Right forelimb (tissue), 1 donor: ENCODE measurements around the gene KIAA0753.

ENCODE experiments used
- DNase-seq: peaks from one replicate; pipeline ENCODE4 v3.0.0-alpha.2; 2018

KIAA0753 gene

DNA sequence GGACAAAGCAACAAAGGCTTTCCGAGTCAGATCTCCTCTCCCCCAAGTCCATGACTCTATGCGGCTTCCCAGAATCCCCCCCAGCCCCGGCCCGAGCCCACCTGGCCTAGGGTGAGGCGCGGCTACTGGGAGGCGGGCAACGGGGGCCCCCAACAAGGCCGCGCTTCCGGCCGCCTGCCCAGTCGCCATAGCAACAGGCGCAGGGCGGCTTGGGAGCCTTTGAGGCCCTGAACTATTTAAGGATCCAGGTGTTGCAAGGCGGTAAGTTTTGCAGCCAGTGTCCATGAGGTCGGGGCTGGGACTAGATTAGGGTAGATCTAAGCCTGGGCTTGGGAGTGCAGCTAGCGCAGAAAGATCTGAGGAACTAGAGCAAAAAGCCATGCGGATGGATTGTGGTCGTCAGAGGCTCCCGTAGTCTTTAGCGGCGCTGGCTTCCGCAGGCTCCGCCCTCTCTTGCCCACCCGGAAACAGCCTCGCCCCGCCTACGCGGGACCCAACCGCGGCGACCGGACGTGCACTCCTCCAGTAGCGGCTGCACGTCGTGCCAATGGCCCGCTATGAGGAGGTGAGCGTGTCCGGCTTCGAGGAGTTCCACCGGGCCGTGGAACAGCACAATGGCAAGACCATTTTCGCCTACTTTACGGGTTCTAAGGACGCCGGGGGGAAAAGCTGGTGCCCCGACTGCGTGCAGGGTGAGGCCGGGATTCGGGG, at the start of gene KIAA0753, which contains the start of gene TXNDC17:
Gene KIAA0753, minus strand, starts transcription at position 176 of the 711 bp plus-strand sequence. CDS start 5,608 bp downstream, outside the sequence.
Gene TXNDC17, plus strand, starts transcription at position 525 of the 711 bp plus-strand sequence. Its CDS starts 23 bp downstream, at position 548.
- peak; percentile 94 for DNase-seq

DNA sequence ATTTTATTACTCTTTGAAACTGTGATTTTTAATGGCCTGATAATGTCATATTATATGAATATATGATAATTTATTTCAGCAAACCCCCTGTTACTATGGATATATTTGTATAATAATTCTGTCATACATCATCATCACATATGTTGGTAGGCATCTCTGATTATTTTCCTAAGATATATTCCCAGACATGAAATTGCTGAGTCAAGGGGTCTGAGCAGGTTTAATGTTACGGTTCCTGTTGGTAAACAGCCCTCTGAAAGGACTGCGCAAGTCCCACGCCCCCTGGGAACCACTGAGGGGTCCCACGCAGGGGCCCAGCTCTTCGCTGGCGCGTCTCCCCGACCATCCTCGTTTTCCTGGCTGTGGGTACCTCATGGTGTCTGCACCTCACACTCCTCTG, 48.4 kb upstream of the KIAA0753 start:
- DNase-seq: no peak

DNA sequence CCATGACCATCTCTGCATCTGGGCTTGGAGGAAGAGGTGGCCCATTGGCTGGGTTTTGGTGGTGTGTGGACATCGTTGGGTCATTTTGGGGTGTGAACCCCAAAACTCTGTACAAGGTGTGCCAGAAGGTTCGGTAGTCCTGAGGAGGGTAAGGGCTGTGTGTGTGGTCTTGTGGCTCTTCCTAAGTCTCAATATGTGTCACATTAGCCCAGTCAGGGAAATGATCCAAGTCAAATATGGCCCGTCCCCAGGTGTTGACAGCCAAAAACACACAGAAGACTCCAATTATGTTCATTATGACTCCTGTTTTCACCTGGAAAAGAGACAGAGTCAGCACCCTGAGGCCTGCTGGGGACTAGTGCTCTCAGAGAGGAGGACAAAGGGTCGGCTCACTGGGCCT, 45.5 kb upstream of the KIAA0753 start:
- DNase-seq: no peak

DNA sequence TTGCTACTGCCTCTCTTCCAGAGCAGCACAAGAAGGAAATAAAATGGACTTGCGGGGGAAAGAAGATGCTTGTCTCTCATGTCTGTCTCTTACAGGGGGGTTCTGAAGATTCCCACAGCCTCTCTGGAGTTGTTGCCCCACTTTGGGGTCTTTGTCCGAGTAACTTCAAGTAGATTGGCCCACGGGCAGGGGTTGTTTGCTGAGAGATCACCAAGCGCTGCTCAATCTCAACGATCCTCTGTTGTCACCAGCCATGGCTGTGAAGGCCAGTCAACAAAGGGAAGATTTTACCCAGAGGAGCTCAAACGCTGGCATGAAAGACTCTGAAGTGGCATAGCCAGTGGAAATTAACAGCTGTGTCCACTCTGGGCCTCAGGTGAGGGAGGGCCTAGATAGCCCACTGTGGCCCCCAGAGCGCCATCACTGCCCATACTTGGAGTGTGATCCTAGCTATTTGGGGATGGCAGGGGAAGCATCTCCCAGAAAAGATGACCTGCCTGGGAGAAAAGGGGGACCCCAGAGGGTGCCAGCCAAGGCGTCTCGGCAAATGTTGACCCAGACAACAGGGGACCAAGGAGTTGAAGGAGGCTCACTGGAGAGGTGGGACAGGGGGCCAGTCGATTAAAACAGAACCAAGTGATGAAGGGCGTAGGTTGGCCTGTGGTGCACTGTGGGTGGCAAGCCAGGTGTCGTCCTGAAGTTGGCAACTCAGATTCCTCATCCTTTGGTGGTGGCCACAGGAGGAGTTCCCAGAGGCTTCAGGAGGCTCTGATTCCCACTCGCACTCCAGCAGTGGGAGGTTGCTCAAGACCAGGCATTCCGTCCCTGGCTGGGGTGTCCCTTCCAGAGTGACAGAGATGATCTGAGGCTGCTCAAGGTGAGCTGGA, 44.6 kb upstream of the KIAA0753 start:
- no peak for DNase-seq

DNA sequence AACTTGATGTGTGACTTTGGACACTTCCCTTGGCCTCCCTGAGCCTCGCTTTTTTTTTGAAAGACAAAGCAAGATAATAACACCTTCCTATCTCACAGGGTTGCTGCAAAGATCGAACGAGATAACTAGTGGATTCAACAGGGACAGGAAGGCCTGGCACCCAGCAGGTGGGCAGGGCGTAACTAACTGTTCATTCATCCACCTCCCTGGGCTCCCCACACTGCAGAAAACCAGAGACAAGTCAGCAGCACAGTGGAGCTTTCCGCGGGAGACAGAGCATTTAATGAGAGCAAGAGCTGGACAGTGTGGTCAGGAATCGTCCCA, 43.9 kb upstream of the KIAA0753 start:
- DNase-seq: no peak

DNA sequence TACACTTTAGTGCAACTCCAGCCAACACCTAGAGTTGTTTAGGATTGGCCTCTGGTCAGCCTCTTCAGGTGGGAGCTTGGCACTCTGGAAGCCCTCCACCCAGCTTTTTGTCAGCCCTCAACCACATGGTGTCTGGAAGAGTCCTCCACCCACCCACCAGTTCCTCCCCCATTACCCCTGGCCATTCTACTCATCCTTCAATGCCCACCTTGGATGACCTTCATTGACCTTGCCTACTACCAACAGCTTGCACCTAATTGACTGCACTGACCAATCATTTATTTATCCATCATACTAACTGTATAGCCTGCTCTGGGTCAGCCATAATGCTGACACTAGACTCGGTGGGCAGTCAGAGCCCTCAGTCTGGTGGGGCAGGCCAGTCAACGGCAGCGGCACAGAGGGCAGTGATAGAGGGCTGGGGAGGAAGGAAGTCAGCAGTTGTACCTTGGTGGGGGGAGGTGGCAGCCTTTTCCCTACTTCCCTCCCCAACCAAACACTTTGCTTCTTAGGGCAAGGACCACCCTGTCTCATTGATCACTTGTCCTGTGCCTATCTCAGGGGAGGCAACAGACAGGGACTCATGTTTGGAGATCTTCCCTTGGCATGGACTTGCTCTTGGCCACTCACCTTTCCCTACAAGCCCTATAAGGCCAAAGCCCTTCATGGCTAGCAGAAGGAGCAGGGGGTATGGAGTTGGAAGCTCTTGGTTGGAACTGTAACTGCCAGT, 43.4 kb upstream of the KIAA0753 start:
- DNase-seq: no peak

DNA sequence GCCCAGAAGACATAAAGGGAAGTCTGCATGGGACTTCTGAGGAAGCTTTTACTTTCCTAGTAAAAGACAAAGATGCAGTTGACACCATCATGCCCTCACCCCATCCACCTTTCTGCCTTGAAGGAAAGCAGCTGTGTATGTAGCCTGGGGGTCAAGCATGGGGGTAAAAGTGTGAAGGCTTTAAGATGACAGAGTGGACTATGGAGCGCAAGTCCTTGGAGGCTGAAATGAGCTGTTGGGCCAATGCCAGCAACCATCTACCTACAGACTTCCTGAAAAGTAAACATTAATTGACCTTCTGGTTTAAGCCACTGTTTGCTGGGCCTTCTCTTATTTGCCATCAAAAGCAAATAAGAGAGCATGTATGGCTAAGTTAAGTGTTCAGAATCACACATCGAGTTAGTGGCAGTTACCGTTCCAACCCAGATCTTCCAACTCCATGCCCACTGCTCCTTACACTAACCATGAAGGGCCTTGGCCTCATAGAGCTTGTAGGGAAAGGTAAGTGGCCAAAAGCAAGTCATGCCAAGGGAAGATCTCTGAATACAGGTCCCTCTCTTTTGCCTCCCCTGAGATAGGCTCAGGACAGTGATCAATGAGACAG, 42.7 kb upstream of the KIAA0753 start:
- no peak for DNase-seq

DNA sequence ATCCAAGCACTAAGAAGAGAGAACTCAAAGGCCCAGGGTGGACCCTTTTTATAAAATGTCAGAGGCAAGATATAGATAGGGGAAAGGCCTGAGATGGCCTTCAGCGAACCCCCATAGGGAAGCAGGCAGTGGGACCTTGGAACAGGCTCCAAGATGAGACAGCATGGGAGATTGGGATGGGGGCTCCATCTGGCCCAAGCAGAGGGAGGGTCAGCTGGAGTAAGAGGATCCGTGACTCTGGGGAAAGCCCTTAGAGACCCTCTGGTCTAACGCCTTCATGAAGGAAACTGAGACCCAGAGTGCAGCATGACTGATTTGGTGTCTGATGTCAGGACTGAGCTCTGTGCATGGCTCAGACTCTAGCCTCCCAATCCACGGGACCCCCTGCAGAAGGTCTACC, 41.8 kb upstream of the KIAA0753 start:
- no peak for DNase-seq

DNA sequence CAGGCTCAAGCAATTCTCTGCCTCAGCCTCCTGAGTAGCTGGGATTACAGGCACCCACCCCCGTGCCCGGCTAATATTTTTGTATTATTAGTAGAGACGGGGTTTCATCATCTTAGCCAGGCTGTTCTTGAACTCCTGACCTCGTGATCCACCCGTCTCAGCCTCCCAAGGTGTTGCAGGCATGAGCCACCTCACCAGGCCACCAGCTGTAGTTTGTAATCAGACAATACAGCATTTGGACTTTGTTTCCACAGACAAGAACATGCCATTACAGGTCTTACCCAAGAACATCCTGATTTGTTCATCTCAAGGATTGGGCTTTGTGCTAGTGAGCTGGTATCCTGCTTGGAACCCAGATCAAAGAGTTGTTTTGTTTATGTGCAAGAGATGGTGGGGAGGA, 41.2 kb upstream of the KIAA0753 start:
- no peak for DNase-seq

DNA sequence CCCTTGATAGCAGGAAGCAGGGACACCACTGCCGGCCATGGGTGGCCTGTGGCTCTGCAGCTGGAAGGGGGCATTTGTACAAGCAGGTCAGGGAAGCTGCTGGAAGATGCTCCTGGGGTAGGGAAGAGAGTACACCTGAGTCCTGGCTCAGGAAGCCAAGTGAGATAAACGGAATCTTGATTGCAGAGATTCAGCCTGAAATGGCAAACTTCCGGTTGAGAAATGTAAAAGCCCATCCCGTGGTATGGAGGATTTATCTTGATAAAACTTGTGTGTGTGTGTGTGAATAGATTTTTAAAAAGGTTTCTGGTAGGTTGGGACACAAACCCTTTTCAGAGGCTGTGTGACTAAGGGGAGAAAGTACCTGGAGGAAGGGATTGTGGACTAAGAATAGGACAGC, 40.7 kb upstream of the KIAA0753 start:
- no peak for DNase-seq

DNA sequence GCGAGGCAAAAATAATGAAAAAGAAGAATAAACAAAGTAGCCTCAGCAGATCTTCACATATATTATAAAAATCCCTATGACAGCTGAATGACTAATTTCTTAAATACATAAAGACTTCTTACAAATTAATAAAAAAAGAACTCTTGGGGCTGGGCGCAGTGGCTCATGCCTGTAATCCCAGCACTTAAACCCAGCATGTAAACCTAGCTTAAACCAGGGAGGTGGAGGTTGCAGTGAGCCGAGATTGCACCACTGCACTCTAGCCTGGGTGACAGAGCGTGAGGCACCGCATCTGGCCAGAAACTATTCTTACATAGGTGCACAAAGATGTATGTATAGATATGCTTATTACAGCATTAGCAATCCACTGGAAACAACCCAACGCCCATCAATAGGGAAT, 38.7 kb upstream of the KIAA0753 start:
- no peak for DNase-seq

DNA sequence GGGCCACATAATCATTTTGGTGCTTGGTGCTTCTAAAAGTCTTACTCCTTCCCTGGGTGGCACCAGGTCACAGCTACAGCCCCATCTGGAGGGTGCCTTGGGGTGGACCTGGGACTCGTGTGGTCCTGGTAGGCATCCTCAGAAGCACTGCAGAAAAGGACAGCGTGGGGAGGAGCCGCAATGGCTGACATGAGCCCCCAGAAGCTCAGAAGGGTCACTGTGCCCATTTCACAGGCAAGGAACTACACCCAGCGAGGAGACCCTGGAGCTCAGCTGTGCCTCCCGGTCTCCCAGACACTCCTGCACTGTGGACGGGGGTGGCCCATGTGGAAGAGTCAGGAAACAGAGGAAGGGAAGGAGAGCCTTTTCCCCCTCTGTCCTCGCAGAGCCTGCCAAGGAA, 37.4 kb upstream of the KIAA0753 start:
- no peak for DNase-seq

DNA sequence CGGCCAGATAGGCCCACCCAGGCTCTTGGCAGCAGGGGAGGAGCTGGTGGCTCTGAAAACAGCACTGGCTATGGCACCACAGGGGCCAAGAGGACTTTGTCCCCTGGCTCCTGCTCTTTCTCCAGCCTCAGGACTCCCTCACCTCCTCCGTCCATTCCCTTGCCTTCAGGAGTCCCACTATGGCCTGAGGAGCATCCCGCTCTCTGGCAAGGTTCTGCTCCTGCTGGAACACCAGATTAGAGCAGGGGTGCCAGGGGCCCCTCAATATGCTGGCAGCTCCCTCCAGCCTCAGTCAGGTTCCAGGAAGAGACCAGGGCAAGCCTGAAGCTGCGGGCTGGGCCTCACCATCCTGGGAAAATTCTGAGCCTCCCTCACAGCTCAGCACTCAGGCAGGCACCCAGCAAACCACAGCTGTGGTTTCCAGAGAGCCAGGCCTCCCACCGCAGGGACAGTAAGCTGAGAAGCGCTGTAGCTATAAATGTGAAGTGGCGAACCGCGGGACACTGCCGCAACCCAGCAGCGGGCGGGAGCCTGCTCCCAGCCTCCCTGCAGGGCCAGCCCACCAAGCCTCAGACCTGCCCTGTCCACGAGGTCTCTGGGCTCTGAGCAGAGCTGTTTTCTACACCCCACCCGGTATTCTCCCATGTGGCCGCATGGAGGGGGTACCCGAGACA, 36.8 kb upstream of the KIAA0753 start:
- DNase-seq: peak; percentile 73

DNA sequence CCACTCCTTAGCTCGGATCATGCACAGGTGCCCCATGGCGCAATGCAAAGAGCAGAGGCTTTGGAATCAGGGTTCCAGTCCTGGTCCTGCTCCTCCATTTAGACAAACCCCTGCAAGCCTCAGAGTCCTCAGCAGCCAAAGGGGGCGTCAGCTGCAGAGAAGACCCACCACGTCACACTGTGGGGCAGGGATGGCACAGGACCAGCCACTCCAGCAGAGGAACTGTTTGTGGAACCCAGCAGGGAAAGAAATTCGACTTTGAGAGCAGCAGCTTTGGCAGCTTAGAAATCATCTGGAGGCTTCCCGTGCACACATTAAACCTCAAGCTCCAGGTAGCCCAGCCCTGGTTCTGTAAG, 36.3 kb upstream of the KIAA0753 start:
- no peak for DNase-seq

DNA sequence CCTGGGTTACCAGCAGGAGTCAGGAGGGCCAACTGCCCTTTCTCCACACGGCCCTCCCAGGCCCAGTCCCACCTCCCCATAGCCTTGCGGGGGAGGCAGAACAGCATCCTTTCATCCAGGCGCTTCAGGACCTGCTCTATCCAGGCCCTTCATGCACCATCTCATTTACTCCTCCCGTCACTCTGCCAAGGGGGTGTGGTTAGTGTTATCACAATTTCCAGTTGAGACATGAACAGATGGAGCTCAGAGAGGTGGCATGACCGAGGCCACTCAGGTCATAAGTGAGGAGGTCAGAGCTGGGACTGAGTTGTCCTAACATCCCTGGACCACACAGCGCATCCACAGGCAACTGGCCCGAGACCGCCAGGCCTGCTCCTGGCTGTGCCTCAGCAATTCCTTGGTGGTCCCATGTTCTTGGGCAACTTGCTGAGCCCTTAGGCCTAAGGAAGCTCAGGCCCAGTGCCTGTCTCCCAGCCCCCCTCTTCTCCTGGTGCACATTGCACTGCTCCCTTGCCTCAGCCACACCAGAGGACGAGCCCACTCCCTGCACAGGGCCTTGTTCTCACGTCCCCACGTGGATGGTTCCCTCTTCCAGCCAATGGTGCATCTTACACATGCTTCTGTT, 34.8 kb upstream of the KIAA0753 start:
- no peak for DNase-seq

DNA sequence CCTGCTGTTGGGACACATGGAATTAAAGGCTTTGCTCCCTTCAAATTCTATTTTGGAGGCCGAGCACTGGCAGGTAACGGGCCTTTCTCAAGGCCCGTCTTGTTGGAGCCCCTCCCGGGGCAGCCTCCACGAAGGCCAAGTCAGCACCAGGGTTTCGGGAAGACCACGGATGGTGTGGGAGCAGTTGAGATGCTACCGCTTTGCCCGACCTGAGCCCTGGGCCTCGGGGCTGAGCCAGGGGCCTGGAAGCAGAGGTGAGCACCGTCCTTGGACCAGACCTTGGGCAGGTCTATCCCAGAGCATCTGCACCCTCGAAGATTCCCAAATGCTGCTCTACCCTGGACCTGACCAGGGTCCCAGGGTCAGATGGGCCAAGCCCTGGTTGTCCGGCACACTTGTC, 34.1 kb upstream of the KIAA0753 start:
- DNase-seq: no peak

DNA sequence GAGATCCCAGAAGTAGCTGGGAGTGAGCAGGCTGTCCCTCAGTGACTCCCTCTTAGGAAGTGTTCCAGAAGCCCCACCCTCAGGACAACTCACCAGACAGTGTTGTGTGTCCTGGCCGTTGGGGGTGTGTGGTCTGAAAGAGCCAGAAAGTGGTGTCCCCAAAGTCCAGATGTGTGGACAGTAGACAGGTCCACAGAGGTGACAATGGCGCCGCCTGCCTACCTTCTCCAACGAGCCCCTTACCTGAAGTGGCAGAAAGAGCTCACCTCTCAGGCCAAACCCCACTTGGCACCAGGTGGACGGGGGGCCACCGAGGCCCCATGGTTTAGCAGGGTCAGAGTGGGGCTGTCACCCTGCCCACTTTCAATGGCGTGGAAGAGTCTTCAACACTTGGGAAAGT, 30.9 kb upstream of the KIAA0753 start:
- DNase-seq: no peak

DNA sequence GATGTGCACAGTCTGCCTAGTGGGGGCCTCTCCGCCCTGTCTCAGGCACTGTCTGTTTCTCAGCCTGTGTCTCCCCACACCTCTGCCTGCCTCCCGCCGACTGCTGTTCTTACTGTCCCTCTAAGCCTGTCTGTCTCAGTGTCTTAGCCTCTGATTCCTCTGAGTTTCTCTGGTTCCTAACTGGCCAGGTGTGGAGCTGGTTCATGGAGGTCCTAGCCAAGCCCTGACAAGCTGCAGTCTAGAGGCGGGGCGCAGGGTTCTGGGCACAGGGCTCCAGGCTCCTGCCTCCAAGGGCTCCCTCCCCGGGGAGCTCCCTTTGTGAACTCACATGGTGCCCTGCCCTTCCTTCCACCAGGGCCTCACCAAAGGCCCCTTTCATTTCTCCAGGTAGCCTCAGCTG, 30.5 kb upstream of the KIAA0753 start:
- no peak for DNase-seq

DNA sequence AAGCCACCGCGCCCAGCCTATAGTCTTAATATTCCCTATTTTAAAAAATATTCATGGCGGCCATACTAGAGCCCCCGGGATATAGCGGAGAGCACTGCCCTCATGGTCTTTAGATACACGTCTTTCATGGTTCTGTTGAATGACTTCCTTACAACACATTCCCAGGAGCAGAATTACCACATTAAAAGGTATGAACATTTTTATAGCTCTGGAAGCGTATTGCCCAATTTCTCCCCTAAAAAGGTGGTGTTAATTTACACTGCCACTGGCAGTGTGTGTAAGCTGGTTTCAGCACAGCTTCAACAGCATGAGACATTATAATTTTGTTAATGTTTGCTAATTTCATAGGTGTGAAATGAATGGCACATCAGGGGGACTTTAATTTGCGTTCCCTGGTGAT, 30.1 kb upstream of the KIAA0753 start:
- DNase-seq: no peak

DNA sequence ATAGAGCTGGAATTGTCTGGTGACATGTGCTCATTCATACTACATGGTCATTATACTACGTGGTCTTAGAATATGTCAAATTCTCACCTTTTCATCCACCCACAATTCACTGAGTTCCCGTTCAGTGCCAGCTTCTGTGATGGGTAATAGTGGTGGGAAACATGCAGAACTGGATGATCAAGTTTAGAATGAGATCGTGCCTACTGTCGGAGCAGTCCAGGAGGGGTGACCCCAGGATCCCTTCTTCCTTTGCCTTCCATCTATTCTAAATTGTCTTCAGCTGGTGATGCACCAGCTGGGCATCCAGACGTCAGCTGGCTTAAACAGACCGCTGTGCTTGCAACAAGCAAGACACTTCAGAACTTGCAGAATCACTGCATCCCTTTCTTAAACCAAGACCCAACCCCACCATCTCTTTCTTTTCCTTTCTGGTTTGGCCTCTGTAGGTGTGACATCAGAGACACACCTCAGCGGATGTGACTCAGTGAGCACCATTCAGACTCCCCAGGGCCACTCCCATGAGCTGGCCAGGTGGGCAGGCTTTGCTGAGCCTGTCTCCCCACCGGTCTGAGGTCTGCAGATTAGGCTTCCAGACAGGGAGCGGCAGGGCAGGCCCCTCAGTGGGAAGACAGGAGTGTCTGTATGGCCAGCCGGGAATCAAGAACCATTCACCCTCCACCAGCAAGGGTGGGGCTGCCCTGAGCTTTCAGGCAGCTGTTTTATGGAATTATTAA, 29.1 kb upstream of the KIAA0753 start:
- no peak for DNase-seq

DNA sequence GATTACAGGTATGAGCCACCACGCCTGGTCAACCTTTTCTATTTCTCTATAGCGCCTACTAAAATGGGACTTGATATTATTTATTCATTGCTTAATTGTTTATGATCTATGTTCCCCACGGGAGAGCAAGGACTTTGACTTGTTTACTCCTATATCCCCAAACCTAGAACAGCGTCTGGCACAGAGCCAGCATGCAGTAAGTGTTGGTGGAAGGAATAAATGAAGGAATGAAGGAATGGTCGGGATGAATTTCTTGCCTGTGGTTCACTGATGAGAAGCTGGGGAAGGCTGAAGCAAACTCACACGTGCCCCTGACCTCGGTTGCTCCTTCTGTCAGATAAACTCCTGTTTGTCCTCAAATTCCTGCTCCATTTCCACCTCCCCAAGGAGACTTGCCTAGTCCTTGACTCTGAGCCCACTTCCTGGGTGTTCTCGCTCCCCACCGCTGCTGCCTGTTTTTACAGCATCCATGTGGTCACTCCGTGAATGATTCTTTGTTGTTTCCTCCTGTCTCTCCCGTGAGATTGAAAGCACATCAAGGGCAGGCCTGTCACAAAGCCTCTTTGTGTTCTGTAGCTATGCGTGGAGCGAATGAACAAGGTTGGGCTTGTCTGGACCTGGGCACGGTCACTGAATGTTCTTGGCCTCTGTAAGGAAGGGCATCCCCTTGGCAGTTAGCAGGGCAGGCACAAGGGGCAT, 28.4 kb upstream of the KIAA0753 start:
- no peak for DNase-seq
